Measurements from ENCODE around the gene MIER2.

GRCh38 chr19:374886-375235, 30.3 kb upstream of the MIER2 start:
- TF ChIP-seq, protein P1, sequence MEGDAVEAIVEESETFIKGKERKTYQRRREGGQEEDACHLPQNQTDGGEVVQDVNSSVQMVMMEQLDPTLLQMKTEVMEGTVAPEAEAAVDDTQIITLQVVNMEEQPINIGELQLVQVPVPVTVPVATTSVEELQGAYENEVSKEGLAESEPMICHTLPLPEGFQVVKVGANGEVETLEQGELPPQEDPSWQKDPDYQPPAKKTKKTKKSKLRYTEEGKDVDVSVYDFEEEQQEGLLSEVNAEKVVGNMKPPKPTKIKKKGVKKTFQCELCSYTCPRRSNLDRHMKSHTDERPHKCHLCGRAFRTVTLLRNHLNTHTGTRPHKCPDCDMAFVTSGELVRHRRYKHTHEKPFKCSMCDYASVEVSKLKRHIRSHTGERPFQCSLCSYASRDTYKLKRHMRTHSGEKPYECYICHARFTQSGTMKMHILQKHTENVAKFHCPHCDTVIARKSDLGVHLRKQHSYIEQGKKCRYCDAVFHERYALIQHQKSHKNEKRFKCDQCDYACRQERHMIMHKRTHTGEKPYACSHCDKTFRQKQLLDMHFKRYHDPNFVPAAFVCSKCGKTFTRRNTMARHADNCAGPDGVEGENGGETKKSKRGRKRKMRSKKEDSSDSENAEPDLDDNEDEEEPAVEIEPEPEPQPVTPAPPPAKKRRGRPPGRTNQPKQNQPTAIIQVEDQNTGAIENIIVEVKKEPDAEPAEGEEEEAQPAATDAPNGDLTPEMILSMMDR (IDR thresholded peaks at IDR 0.05), result no peak
- TF ChIP-seq POLR2A (IDR thresholded peaks at IDR 0.05; ENCODE audit: low read length) (no peak), ESRRA (IDR thresholded peaks at IDR 0.05; ENCODE audit: borderline replicate concordance, low read length) (no peak)

Data from A549 (cell line).